HG03103 (cell line): ENCODE measurements around the gene ITPR1.

ENCODE experiments used
- ATAC-seq: cut with Tn5 transposase; IDR thresholded peaks from one replicate; pipeline ENCODE4 v1.9.1; 2021; ENCODE audit warnings: low read depth; ENCODE audit not compliant: unreplicated experiment

The ITPR1 gene

DNA sequence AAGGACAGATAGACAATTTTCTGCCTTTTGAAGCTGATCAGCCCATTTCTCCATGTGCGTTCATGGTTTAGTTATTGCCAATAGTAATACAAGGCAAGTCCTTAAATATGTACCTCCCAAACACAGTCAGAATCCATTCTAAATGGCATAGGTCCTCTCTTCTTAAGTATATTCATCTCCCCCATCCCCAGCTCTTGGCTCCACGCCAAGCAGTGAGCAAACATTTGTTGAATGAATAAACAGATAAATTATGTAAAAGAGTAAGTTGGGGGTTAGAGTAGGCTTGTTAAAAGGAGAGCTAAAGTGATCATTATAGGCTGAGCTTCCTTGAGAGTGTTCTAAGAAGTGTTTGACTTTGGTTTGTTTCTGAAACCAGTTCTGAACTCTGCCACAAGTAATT lies 241.3 kb downstream of the ITPR1 start:
- no peak for ATAC-seq

DNA sequence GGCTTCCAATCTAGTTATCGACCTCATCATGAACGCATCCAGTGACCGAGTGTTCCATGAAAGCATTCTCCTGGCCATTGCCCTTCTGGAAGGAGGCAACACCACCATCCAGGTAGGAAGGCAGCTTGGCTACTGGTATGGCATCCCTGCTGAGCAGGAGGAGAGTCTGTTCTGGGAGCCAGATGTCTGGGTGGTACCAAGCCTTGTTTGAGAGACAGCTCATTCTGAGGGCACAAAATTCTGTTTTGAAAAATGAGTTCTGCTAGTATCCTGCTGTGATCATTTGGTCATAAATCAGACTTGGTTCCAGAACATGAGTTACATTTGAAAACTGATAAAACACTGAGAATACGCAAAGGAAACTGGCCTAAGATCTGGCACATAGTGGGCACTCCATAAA lies 242.1 kb downstream of the ITPR1 start:
- no peak for ATAC-seq

GRCh38 chr3:4736284-4736861 lies 243.2 kb downstream of the ITPR1 start:
- no peak for ATAC-seq

DNA sequence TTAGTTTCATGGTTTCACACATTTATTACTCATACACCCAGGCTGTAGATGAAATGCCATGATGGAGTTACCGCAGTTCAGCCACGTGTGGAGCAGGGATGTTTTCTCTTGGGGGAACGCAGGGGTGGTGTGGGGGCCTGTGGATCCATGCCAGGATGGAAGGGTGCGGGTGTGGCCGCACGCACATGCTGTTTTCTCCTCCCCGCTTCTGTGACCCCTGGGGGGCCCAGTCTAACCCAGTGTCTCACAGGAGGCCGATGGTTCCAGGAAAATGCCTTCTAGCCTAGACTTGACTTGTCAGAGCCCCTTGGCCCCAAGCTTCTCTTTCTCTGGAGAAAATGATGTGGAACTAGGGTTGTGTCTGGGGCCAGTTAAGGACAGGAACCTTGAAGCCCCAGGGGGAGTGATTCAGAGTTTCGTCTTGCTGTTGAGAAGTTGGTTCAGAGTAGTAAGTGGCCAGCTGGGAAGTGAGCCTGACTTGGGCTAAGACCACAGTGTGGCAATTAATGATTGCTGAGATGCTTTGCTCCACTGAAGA lies 245.7 kb downstream of the ITPR1 start:
- no peak for ATAC-seq

GRCh38 chr3:4739289-4740236 lies 246.4 kb downstream of the ITPR1 start:
- ATAC-seq: no peak

DNA sequence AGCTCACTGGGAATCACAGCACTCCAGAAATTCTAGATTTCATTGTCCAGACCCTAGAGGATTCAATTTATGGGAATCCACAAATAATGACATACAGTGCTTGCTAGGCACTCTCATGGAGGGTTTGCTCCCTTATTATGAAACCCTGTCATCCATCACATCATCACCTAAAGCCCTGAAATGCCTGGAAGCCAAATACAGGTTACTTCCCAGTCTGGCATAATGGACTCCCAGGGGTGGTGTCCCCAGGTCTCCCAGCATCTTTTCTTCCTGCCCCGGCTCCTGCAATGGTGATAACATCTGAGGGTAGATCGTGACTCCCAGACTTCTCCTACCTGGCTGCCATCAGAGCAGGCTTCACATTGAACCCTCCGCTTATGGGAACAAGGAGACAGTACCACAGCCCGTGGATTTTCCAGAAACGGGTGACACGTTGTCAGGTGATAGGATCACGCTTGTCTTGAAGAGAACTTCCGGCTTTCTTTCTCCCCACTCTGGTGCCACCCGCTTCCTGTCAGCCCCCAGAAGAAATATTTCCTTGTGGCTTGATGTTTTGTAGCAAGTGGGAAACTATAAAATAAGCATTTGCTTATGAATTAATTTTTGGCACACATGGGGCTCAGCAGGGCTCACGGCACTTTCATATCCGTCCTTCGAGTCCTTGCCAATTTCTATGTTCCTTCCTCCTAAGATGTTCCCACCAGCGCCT lies 247.4 kb downstream of the ITPR1 start:
- ATAC-seq: no peak

GRCh38 chr3:4741106-4741403 lies 247.9 kb downstream of the ITPR1 start:
- no peak for ATAC-seq

DNA sequence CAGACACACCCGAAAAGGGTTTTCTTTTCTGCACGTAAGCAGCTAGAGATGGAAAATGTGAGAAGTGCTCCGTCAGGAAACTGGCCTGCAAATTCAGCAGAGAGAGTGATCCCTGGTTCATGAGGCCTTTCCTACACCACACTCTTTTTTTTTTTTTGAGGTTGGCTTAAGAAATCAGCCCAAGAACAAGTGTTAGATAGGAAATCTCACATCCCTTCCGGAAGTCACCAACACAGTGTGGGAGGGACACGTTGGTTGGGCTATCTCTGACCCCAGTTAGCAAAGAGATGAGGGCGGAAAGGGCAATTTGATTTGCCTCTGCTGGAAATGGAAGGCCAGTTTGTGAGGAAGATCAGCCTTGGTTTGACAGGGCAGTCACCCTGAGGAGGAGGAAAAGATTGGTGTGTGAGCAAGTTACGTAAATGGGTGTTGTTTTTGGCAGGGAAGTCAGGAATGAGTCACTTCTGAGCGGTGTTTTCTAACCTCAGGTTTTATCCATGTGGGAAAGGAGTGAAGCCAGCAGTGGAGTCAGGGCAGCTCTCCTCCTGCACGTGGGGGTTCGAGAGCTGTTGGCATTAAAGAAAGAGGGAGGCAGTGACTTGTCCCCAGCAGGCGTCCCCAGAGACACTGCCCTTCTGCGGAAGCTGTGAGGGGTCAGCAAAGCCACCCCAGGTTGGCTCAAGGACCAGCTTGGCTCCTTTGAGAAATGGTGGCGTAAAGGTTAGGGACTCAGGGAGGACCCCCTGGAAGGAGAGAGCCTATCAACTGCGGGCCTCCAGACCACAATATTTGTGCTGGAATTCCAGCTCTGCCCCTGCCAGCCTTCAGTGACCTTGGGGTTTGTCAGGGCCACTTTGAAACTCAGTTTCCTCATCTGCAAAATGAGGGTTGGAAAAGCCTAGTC lies 248.5 kb downstream of the ITPR1 start:
- ATAC-seq: no peak

- ATAC-seq: no peak
Measured at GRCh38 chr3:4742359-4742758, 249.2 kb downstream of the ITPR1 start.

- ATAC-seq: no peak
Measured at GRCh38 chr3:4743371-4743770, 250.2 kb downstream of the ITPR1 start.

DNA sequence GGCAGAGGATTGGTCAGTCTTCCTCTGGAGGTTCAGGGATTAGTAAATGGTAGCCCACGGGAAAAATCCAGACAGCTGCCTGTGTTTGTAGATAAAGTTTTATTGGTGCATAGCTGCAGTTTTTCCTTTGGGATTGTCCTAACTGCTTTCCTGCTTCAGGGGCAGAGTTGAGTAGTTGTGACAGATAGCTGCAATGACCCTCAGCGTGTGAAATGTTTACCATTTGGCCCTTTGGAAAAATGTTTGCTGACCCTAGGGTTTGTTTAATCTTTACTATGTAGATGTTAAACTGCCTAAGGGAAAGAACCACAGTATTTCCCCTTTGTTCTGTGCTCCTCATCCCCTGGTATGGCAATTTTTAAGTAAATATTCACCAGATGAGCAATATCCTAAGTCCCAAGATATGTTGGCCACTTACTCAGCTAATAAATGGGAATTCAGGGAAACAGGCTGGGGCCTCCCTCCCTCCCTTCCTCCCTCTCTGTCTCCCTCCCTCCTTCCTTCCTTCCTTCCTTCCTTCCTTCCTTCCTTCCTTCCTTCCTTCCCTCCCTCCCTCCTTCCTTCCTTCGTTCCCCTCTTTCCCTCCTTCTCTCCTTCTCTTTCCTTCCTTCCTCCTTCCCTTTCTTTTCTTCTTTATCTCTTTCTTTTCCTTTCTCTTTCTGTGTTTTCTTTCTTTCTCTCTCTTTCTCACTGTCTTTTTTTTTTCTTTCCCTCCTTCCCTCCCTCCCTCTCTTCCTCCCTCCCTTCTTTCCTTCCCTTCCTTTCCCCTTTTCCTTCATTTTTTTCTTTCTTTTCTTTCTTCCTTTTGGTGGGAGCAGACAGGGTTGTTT lies 251.5 kb downstream of the ITPR1 start:
- ATAC-seq: no peak

- ATAC-seq: no peak
Measured at GRCh38 chr3:4745235-4745610, 252.1 kb downstream of the ITPR1 start.

GRCh38 chr3:4746241-4746958 lies 253.3 kb downstream of the ITPR1 start:
- ATAC-seq: no peak

- no peak for ATAC-seq
Measured at GRCh38 chr3:4748127-4748526, 255.0 kb downstream of the ITPR1 start.

GRCh38 chr3:4748701-4749378 lies 255.7 kb downstream of the ITPR1 start:
- ATAC-seq: no peak

DNA sequence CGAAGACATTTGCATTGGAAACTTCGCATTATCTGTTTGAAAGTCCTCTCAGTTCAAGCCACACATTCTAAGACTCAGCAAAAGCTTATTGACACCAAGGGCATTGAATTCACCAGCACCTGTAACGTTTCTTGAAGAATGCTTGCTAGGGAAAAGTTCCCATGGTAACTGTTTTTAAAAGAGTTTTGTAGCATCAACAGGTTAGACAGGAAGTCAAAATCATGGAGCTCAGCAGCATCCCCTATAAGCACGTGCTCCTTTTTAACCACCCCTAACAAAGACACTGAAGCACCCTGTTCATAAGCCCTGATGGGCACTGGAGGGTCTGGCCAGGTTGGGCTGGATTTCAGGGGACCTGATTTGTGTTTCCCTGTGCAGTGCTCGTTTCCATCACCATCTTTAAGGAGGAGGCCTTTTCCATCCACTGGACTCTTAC lies 256.4 kb downstream of the ITPR1 start:
- ATAC-seq: no peak

DNA sequence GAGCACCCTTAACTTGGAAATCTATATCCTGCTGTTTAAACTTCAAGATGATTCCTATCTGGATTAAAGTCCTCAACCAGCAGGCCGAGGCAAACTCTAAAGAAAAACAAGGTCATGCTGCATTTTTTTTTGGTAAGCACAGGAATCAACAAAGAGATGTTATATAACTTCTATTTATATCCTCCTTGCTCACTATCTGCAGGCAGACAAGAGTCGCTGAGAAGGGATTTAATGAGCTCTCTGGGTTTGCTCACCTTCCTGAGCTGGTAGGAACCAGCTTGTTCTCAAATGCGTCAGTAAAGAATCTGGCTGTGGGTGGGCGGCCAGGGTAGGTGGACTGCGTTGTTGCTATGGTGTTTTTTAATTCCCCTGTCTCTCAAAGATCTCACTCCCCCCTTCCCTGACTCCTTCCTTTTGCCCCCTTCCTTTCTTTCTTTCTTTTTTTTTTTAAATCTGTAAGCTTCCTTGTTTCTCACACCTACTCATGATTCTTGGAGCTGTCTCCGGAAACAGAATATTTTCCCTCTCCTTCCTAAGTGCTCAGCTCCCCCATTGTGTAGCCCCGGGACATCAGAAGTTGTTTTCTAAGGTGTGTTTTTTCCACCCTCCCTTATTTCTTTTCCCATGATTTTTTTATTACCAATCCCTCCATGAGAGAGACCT lies 257.3 kb downstream of the ITPR1 start:
- ATAC-seq: no peak

- no peak for ATAC-seq
Measured at GRCh38 chr3:4751029-4751501, 257.9 kb downstream of the ITPR1 start.
